ENCODE data around the gene TLR4. TPM values are rescaled to one million over a fixed set of nuclear protein-coding genes. Genes with fewer than 3 reads are reported as not detected.

The TLR4 gene
- total RNA-seq, 2 donors from 2014 or later, result 13.4 to 20.0 TPM

DNA sequence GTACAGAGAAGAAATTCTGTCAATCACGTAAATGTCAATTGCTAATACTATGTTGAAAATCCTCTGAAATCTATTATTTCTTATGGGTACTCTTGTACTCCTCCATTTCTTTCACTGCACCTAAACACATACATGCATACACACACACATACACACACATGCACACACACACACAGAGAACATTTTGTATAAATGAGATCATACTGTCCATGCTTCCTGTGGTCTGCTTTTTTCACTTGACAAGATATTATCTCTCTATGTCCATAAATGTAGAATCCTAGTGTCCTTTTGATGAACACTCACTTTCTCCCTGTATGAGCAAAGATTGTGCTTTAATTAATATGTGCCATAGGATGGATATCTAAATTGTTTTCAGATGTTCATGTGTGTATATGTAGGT, 32.7 kb upstream of the TLR4 start:
- Histone ChIP-seq H3K4me1 (no peaks in the 10 kb centered on the region), H3K4me3 (no peak overlapping the region), H3K36me3 (no peaks in the 10 kb centered on the region), H3K9me3 (no peaks in the 10 kb centered on the region), H3K27me3 (no peaks in the 10 kb centered on the region), H3K27ac (no peak overlapping the region)
- no peak for DNase-seq (ENCODE audit: low spot score)
- TF ChIP-seq, protein P1, sequence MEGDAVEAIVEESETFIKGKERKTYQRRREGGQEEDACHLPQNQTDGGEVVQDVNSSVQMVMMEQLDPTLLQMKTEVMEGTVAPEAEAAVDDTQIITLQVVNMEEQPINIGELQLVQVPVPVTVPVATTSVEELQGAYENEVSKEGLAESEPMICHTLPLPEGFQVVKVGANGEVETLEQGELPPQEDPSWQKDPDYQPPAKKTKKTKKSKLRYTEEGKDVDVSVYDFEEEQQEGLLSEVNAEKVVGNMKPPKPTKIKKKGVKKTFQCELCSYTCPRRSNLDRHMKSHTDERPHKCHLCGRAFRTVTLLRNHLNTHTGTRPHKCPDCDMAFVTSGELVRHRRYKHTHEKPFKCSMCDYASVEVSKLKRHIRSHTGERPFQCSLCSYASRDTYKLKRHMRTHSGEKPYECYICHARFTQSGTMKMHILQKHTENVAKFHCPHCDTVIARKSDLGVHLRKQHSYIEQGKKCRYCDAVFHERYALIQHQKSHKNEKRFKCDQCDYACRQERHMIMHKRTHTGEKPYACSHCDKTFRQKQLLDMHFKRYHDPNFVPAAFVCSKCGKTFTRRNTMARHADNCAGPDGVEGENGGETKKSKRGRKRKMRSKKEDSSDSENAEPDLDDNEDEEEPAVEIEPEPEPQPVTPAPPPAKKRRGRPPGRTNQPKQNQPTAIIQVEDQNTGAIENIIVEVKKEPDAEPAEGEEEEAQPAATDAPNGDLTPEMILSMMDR (IDR thresholded peaks at IDR 0.05), result no peak

DNA sequence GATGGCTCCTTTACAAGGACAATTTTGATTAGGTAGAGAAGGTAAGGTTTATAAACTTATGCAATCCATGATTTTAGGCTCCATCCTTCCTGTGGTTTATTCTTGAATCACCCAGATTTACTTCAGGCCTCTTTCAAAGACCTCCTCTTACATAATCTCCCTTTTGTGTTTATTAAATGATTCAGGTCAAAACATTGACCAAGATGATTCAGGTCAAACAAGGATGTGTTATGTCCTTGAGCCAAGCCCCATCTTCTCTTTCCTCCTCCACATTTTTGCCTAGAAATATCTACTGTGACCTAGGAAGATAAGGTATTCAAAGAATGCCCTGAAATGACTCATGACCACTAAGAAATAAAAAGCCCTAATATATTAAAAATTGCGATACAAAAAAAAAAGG, 31.8 kb upstream of the TLR4 start:
- Histone ChIP-seq H3K36me3 (no peaks in the 10 kb centered on the region), H3K9me3 (no peaks in the 10 kb centered on the region), H3K4me3 (no peak overlapping the region), H3K4me1 (no peaks in the 10 kb centered on the region), H3K27ac (no peak overlapping the region), H3K27me3 (no peaks in the 10 kb centered on the region)
- TF ChIP-seq, protein P1 (IDR thresholded peaks at IDR 0.05), result no peak
- DNase-seq (ENCODE audit: low spot score), result no peak

DNA sequence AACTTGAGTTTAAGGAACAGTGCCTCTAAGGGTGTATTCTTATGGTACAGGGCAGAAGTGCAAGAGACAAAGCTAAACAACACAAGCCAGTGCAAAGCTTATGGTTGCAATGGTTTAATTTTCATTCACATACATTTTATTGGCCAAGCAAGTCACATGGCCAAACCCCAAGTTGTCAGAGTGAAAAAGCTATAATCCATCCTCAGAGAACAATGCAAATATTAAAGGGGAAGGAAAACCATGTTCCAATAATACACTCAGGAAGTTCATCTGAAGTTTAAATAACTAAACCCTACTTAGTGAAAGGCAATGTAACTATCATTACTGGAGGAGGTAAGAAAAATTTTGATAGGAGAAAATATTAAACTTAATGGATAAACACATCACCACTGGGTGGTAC, 26.6 kb upstream of the TLR4 start:
- Histone ChIP-seq H3K4me3 (no peak overlapping the region), H3K4me1 (no peaks in the 10 kb centered on the region), H3K36me3 (no peaks in the 10 kb centered on the region), H3K27ac (no peak overlapping the region), H3K9me3 (no peaks in the 10 kb centered on the region), H3K27me3 (no peaks in the 10 kb centered on the region)
- no peak for DNase-seq (ENCODE audit: low spot score)
- TF ChIP-seq, protein P1 (IDR thresholded peaks at IDR 0.05), result no peak

DNA sequence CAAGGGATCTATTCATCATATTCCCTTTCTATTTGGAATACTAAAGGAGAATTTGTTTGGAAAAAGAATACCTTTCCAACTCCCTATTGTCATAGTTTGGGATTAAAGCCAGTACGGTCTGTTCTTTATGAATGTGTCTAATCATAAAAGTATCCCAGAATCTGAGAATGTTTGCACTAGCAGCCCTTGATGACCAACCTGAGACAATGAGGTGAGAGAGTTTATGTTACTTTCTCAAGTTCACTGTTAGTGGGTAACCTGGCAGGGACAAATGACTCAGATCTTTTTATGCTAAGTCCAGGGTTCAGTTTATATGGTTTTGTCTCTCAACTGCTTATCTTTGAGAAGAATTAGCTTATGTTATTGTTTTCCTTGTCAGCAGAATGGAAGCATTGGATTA, 25.3 kb upstream of the TLR4 start:
- Histone ChIP-seq H3K4me1 (no peaks in the 10 kb centered on the region), H3K27me3 (no peaks in the 10 kb centered on the region), H3K36me3 (no peaks in the 10 kb centered on the region), H3K27ac (peak overlapping the region in 1 of 2 donors; percentile 23), H3K4me3 (no peak overlapping the region), H3K9me3 (no peaks in the 10 kb centered on the region)
- no peak for DNase-seq (ENCODE audit: low spot score)
- TF ChIP-seq, protein P1 (IDR thresholded peaks at IDR 0.05), result no peak

DNA sequence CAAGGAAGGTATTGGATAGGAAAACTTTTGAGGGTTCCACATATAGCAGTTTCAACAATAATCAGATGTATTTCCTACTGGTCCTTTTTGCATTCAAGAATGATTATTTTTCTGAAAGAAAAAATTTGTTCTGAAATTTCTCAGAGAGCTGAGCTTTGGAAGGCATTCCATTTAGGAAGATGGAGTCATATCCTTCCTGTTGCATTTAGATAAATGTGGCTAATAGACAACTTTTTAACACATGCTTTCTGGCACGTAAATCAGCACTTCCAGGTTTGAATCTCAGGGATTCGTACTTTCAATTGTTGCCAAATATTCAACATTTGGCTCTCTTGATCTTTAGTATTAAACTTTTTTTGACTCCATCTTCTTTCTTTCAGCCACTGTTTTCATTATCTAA, 24.8 kb upstream of the TLR4 start:
- Histone ChIP-seq H3K27ac (peak overlapping the region in 1 of 2 donors; percentile 23), H3K27me3 (no peaks in the 10 kb centered on the region), H3K36me3 (no peaks in the 10 kb centered on the region), H3K4me3 (no peak overlapping the region), H3K4me1 (no peaks in the 10 kb centered on the region), H3K9me3 (no peaks in the 10 kb centered on the region)
- DNase-seq (ENCODE audit: low spot score), result no peak
- TF ChIP-seq, protein P1 (IDR thresholded peaks at IDR 0.05), result no peak

DNA sequence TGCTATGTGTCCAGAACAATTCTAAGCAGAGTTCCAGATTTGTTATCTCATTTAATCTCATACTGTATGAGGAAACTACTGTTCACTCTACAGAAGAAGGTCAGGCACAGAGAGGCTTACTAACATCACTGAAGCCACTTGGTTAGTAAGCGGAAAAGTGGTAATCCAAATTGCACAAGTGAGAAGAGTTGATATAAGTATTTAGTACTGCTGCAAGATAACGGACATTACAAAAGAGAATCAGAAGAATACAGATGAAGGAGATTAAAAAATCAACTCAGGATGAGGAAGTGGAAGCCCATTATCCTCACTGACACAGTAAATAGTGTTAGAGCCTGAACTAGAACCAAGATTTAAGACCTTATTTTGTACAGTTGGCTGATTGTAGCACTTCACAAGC, 22.3 kb upstream of the TLR4 start:
- Histone ChIP-seq H3K4me3 (no peak overlapping the region), H3K9me3 (no peaks in the 10 kb centered on the region), H3K4me1 (no peaks in the 10 kb centered on the region), H3K36me3 (no peaks in the 10 kb centered on the region), H3K27ac (no peak overlapping the region), H3K27me3 (no peaks in the 10 kb centered on the region)
- TF ChIP-seq, protein P1 (IDR thresholded peaks at IDR 0.05), result no peak
- DNase-seq (ENCODE audit: low spot score), result no peak

Measured in right atrium auricular region (tissue), 2 donors.